ENCODE results near the gene EFCAB8. TPM values are rescaled to one million over a fixed set of nuclear protein-coding genes. Genes with fewer than 3 reads are reported as not detected.

Gene EFCAB8
- total RNA-seq, 4 donors from 2014 or later, result not detected

DNA sequence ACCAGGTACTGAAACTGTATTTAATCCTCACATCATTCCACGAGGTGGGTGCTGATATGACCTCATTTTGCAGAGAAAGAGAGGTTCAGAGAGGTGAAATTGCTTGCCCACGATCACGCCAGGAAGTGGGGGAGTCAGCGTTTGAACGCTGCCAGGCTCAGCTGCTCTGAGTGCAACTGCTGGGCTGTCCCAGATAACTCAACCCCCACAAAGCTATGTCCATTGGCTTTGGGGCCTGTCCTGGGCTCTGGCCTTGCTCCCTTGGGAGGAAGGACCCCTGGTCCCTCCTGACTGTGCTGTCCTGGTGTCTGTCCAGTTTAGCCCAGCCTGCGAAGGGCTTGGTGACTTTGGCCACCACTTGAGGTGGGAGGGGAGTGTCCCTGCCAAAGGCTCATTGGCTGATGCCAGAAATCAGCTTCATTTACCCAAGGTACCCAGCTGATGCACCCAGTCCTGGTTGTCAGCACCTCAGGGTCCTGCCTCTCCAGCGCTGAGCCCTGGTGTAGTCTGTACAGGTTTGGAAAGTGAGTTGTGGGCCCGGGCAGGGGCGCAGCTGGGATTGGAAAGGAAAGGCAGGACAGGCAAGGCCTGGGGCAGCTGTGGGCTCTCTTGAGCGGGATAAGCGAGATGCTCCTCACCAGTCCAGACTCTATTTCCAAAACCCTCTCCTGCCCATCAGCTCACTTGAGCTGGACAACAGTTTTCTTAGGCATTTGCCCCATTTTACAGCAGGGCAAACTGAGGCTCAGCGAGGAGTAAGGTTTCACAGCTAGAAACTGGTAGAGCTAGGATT, 107.1 kb downstream of the EFCAB8 start:
- ATAC-seq, result no peak
- no peak for DNase-seq
- intact Hi-C loops (cut with DNase I; ENCODE audit: low total_unique reads), result no loop called here
- Histone ChIP-seq H3K36me3 (no peaks in the 10 kb centered on the region), H3K27me3 (peaks cover 0 to 5% (median 0%) of the 10 kb centered on the region in 3 donors), H3K9me3 (no peaks in the 10 kb centered on the region), H3K4me1 (no peaks in the 10 kb centered on the region), H3K27ac (no peak overlapping the region), H3K4me3 (no peak overlapping the region)
- in situ Hi-C loops (cut with MboI; ENCODE audit: low sequenced_read_pairs in 4 of 4), result no loop called here
- TF ChIP-seq, protein P1, sequence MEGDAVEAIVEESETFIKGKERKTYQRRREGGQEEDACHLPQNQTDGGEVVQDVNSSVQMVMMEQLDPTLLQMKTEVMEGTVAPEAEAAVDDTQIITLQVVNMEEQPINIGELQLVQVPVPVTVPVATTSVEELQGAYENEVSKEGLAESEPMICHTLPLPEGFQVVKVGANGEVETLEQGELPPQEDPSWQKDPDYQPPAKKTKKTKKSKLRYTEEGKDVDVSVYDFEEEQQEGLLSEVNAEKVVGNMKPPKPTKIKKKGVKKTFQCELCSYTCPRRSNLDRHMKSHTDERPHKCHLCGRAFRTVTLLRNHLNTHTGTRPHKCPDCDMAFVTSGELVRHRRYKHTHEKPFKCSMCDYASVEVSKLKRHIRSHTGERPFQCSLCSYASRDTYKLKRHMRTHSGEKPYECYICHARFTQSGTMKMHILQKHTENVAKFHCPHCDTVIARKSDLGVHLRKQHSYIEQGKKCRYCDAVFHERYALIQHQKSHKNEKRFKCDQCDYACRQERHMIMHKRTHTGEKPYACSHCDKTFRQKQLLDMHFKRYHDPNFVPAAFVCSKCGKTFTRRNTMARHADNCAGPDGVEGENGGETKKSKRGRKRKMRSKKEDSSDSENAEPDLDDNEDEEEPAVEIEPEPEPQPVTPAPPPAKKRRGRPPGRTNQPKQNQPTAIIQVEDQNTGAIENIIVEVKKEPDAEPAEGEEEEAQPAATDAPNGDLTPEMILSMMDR (IDR thresholded peaks at IDR 0.05 in 4 of 5, conservative IDR thresholded peaks at IDR 0.05 in 1 of 5), result no peak
- TF ChIP-seq POLR2A (IDR thresholded peaks at IDR 0.05), result no peak

DNA sequence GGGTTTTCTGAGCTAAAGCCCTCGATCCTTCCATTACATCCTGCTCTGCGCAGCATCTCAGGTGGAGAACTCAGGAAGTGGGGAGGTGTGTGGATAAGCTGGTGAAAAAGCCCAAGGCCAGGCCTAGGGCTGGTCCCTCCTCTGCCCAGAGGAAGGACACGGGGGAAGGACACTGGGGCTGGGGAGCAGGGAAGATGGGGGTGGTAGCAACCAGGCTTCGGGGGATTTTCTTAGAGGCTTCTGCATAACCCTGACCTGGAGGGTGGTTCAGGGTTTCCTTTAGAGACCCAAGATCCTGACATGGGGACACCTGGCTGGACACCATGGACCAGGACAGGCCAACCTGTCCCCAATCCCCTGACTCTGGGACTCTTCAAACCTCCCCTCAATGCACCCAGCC, 107.7 kb downstream of the EFCAB8 start:
- H3K27me3 ChIP-seq, result peaks cover 0 to 5% (median 0%) of the 10 kb centered on the region in 3 donors
- H3K4me3 ChIP-seq, result no peak overlapping the region
- in situ Hi-C loops (cut with MboI; ENCODE audit: low sequenced_read_pairs in 4 of 4), result no loop called here
- TF ChIP-seq, protein P1 (IDR thresholded peaks at IDR 0.05 in 4 of 5, conservative IDR thresholded peaks at IDR 0.05 in 1 of 5), result no peak
- no peak for TF ChIP-seq POLR2A (IDR thresholded peaks at IDR 0.05)
- intact Hi-C loops (cut with DNase I; ENCODE audit: low total_unique reads), result no loop called here
- H3K36me3 ChIP-seq, result no peaks in the 10 kb centered on the region
- no peaks in the 10 kb centered on the region for H3K4me1 ChIP-seq
- DNase-seq, result no peak
- no peak overlapping the region for H3K27ac ChIP-seq
- ATAC-seq, result no peak
- H3K9me3 ChIP-seq, result no peaks in the 10 kb centered on the region

DNA sequence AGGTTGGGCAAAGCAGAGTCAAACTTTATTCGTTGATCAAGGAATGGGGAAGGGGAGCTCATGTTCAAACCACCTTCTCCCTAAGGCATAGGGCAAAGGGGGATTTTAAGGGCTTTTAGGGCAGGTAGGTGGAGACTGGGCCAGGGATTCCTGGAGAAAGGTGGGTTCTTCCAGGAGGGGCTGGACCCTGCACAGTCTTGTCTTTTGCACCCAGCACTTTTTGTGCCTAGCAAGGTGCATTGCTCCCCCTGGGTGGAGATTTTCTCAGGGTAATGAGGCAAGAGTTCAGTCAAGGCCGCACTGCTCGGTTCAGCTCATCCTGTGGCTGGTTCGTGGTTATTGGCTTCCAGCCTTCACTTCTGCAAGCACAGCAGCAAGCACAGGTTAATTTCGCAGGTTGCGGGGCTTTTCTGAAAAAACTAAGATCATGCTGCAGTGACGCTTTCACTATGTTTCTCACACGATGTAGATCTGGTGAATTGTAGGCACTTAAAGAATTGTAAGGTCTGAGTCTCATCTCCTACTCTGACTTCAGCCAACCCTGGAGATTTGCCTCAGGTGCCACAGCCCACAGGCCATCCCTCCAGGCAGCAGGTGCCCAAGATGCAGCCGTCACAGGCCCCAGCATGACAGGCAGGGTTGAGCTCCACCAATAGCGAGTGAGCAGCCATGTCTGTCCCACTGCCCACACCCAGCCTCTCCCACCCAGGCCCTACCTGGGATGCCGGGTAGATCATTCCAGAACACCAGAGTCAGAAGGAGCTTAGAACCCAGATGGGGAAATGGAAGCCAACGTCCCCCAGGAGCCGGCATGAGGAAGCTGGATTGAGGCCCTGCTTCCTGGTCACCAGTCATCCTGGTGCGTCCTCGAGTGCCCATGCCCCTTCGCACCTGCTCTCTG, 108.4 kb downstream of the EFCAB8 start:
- ATAC-seq (no peak), DNase-seq (no peak)
- Histone ChIP-seq H3K36me3 (no peaks in the 10 kb centered on the region), H3K27ac (no peak overlapping the region), H3K4me3 (no peak overlapping the region), H3K9me3 (no peaks in the 10 kb centered on the region), H3K27me3 (peaks cover 0 to 5% (median 0%) of the 10 kb centered on the region in 3 donors), H3K4me1 (no peaks in the 10 kb centered on the region)
- intact Hi-C loops (cut with DNase I; ENCODE audit: low total_unique reads) (no loop called here), in situ Hi-C loops (cut with MboI; ENCODE audit: low sequenced_read_pairs in 4 of 4) (no loop called here)
- TF ChIP-seq, protein P1 (IDR thresholded peaks at IDR 0.05 in 4 of 5, conservative IDR thresholded peaks at IDR 0.05 in 1 of 5), result no peak
- no peak for TF ChIP-seq POLR2A (IDR thresholded peaks at IDR 0.05)

DNA sequence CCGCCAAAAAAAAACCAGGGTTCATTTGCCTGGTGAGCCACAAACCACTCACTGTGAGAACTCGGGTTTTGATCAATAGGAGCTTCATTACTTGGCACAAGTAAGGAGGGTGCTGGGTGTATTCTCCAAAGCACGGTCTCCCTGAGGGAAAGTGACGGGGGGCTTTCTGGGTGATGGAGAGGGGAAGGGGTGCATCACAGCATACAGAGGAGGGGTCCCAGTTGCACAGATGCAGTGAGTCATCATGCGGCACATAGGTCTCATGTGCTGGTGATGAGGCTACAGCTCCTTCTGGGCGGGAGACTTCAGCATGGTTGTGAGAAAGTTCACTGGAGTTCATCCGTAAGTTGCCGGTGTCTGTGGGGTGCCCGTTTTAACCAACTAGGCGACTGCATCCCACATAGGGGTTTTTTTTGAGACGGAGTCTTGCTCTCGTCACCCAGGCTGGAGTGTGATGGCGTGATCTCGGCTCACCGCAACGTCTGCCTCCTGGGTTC, 109.3 kb downstream of the EFCAB8 start:
- H3K9me3 ChIP-seq, result no peaks in the 10 kb centered on the region
- intact Hi-C loops (cut with DNase I; ENCODE audit: low total_unique reads), result no loop called here
- ATAC-seq, result no peak
- peaks cover 0 to 5% (median 0%) of the 10 kb centered on the region in 3 donors for H3K27me3 ChIP-seq
- H3K4me1 ChIP-seq, result no peaks in the 10 kb centered on the region
- H3K27ac ChIP-seq, result no peak overlapping the region
- no peaks in the 10 kb centered on the region for H3K36me3 ChIP-seq
- in situ Hi-C loops (cut with MboI; ENCODE audit: low sequenced_read_pairs in 4 of 4), result no loop called here
- TF ChIP-seq, protein P1 (IDR thresholded peaks at IDR 0.05 in 4 of 5, conservative IDR thresholded peaks at IDR 0.05 in 1 of 5), result no peak
- TF ChIP-seq POLR2A (IDR thresholded peaks at IDR 0.05), result no peak
- H3K4me3 ChIP-seq, result no peak overlapping the region
- no peak for DNase-seq

All from gastrocnemius medialis (tissue), 4 donors.